Hippocampal formation (tissue), 2 donors: Measurements from ENCODE around the gene BTNL8.
"Not testable (repeated sequence)": the region's sequence is repeated elsewhere in the genome, so short reads cannot be mapped to it uniquely, and the experiment has no call there.

Experiments
- DNase-seq, 2 donors: peaks; one replicate each; lab custom pipeline; 2025; lab: John Stamatoyannopoulos, UW

The BTNL8 gene

DNA sequence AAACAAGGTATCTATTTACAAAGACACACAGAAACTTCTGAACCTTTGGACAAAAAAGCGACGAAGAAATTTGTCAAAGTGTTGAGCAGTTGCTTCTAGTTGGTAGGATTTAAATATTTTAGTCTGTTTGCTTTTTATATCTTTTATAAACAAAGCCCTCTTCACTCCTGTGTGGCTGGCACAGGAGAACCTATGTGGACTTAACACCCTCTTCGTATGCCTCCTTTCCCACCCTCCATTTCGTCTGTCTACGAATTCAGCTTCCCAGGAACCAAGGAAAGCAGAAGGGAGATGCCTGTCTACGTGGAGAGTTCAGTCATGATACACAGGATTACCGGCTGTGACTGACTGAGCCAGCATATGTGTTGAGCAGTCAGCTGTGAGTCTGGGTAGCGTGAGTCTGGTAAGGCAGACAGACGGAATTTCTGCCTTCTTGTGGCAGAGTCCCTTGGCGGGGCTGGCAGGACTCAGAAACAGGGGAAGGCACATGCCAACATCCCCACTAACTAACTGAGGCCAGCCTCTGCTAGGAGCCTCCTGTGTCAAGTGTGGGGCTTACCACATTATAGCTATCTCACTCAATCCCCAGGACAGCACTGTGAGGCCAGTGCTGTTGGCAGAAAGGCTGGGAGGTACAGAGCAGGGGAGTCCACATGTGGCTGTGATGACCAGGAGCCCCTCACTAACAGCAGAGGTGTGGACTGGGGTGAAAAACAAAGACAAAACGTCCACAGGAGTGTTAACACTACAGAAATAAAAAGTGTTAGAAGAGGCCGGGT is 24.0 kb upstream of the BTNL8 start:
- DNase-seq: no peak

DNA sequence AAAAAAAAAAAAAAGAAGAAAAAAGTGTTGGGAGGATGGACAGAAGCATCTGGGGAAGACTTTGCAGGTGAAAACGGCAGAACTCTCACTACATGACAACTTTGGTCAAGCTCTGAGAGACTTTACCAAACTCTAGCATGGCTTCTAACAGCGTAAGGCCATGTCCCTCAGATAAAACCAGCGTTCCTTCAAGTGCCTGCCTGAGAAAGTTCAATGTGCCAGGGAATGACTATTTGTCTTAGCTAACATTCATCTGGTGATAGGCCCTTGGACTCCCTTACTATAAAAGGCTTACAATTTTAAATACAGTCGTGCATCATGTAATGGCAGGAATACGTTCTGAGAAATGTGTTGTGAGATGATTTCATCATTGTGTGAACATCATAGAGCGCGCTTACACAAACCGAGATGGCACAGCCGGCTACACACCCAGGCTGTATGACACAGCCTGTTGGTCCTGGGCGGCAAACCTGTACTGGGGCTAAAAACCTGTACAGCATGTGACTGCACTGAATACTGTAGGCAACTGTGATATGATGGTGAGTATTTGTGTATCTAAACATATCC is 23.0 kb upstream of the BTNL8 start:
- no peak for DNase-seq

DNA sequence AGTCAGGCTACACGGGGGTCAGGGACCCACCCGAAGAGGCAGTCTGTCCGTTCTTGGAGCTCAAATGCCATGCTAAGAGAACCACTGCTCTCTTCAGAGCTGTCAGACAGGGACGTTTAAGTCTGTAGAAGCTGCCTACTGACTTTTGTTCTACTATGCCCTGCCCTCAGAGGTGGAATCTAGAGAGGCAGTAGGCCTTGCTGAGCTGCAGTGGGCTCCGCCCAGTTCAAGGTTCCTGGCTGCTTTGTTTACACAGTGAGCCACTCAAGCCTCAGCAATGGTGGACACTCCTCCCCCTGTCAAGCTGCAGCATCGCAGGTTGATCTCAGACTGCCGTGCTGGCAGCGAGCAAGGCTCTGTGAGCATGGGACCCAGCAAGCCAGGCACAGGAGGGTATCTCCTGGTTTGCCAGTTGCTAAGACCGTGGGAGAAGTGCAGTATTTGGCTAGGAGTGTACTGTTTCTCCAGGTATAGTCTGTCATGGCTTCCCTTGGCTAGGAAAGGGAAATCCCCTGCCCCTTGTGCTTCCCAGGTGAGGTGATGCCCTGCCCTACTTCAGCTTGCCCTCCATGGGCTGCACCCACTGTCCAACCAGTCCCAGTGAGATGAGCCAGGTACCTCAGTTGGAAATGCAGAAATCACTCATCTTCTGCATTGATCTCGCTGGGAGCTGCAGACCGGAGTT is 13.0 kb upstream of the BTNL8 start:
- DNase-seq: not testable (repeated sequence)

GRCh38 chr5:180889381-180889780 is 9.6 kb upstream of the BTNL8 start:
- DNase-seq: no peak

DNA sequence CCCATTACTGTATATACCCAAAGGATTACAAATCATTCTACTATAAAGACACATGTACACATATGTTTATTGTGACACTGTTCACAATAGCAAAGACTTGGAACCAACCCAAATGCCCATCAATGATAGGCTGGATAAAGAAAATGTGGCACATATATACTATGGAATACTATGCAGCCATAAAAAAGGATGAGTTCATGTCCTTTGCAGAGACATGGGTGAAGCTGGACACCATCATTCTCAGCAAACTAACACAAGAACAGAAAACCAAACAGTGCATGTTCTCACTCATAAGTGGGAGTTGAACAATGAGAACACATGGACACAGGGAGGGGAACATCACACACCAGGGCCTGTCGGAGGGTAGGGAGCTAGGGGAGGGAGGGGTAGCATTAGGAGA is 3.6 kb upstream of the BTNL8 start:
- not testable (repeated sequence) for DNase-seq

GRCh38 chr5:180900178-180900577 is 1.2 kb downstream of the BTNL8 start:
- no peak for DNase-seq

DNA sequence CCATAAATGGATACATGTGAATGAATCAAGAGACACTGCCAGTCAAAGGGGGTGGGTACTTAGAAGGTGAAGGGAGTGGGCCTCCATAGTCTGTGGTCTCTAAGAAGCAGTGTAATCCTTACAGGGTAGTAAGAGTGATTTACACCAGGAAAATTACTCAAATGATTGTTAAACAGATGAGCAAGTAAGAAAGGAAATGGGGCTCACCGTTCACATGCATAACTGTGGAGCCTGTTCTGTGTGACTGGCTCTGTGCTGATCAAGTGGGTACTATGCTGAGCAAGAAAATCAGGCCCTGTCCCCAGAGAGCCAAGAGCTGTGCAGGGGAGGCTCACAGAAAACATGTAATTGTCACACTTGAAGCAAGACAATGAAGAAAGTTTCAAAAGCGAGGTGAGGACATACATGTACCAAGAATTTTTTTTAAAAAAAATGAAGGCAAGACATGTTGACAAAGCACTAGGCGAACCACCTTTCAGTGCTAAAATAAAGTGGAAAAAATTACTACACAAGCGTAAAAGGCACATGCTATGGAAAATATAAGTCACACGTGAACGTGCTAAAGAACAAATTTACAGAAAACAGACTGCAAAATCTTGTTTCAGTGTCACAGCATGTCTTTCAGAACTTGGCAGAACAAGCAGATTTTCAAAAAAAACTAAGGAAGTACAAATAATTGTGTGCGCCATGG is 2.5 kb downstream of the BTNL8 start:
- no peak for DNase-seq

DNA sequence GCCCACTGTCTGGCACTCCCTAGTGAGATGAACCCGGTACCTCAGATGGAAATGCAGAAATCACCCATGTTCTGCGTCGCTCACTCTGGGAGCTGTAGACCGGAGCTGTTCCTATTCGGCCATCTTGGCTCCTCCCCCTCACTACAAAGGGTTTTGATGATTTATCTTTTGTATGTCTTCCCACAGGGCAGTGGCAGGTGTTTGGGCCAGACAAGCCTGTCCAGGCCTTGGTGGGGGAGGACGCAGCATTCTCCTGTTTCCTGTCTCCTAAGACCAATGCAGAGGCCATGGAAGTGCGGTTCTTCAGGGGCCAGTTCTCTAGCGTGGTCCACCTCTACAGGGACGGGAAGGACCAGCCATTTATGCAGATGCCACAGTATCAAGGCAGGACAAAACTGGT is 9.4 kb downstream of the BTNL8 start:
- DNase-seq: no peak

DNA sequence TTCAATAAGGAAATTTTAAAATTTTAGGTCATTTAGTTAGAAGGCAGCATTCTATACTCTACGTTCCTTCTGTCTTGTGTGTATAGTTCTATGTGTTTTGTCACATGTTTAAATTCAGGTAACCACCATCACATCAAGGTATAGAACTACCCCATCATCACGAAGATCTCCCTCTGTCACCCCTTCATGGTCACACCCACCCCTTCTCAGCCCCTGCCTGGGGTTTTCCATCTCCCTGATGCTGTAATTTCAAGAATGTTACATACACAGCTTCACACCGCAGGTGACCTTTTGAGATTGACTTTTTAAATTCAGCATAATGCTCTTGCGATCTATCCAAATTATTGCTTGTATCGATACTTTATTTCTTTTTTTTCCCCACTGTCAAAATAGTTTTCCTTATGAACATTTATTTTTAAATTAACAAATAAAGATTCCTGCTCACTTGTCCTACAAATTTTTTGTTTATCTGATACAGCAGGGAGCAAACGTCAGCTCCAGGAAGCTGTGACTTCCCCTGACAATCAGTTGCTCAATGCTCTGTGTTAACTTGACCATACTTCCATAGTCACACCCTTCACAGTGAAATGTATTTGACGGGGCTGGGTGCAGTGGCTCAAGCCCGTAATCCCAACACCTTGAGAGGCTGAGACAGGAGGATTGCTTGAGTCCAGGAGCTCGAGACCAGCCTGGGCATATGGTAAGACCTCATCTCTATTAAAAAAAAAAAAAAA is 10.2 kb downstream of the BTNL8 start:
- no peak for DNase-seq

DNA sequence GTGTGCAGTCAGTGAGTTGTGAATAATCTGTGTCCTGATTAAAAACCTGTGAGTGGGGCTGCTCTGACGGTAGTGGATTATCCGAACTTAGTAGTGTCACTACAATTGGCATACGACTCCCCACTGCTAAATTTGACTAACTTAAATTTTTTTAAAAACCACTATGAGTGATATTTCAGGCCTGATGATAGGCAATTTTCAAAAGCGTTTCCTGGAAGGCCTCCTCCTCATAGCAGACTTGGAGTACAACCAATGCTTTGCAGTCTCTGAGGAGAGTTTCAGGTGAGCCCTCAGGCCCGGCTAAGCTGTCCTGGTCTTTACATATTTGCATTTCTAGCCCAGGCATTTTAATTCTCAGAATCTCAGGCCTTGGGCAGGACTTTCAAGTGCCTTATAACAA is 10.8 kb downstream of the BTNL8 start:
- no peak for DNase-seq

GRCh38 chr5:180910182-180910581 is 11.2 kb downstream of the BTNL8 start:
- no peak for DNase-seq

DNA sequence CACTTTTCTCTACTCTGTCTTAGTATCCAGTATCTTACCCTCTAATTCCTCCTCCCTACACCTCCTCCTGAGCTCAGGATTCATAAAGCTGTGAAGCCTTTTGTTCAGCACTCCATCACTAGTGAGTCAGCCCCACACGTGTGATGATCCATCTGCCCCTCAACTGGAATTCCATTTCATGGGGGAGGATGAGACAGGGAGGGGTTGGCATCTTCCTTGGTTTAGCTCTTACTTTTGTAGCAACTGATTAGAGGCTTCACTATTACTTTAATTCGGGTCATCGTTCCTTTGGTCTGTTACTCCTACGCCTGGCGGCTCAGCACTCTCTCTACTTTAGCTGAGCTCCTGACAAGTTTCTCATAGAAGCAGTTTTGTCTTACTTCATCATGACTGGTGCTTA is 11.8 kb downstream of the BTNL8 start:
- DNase-seq: no peak

DNA sequence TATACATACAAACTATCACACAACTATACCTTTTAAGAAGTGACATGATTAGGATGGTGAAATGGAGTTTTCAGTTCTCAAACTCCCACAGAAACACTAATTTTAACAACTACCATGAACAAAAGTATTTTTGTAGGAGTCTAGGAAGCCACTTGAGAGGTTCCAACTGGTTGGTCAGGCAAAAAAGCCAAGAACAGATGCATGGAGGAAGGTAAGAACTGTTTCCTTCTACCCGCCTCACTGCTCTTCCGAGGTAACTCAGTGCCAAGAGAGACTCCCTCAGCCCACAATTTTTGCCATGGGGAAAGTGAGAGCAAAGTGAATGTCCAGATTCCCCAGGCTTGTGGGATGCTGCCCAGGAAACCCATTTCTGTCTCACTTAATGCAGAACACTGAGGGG is 15.7 kb downstream of the BTNL8 start:
- no peak for DNase-seq

DNA sequence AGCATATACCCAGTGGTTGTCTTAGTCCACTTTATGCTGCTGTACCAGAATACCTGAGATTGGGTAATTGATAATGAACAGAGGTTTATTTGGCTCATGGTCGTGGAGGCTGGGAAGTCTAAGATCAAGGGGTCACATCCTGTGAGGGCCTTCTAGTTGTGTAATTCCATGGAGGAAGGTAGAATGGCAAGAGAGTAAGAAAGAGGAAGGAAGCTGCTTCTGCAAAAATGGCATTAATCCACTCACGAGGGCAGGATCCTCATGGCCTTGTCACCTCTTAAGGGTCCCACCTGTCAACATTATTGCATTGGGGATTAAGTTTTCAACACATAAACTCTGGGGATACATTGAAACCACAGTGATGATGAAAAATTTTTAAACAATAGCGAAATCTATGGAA is 17.0 kb downstream of the BTNL8 start:
- no peak for DNase-seq

DNA sequence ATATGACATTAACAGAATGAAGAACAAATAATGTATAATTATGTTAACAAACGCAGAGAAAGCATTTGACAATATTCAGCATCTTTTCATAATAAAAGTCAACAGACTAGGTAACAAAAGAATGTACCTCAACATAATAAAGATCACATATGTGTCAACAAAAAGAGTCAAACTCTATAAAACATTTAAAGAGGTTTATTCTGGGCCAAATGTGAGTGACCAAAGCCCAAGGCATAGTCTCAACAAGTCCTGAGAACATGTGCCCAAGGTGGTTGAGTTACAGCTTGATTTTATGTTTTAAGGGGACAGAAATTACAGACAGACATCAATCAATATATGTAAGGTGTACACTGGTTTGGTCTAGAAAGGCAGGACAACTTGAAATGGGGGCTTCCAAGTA is 19.4 kb downstream of the BTNL8 start:
- no peak for DNase-seq

DNA sequence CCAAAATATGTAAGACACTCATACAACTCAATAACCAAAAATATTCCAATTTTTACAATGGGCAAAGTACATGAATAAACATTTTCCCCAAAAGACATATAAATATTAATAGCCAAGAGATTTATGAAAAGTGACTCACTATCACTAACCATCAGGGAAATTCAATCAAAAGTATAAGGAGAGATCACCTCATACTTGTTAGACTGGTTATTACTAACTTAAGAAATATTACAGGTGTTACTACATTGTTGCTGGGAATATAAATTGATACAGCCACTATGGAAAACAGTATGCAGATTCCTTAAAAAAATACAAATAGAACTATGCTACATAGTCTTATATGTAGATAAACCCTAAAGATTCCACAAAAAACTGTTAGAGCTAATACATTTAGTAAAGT is 21.8 kb downstream of the BTNL8 start:
- DNase-seq: no peak

DNA sequence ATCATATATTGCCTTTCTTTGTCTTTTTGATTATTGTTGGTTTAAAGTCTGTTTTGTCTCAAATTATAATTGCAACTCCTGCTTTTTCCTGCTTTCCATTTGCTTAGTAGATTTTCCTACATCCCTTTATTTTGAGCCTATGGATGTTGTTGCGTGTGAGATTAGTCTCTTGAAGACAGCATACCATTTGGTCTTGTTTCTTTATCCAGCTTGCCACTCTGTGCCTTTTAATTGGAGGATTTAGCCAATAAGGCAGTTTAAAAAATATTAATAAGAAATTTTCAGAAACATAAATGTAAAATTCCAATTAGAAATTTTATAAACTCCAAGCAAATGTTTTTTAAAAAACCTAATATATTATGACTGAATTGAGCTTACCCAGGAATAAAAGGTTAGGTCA is 24.0 kb downstream of the BTNL8 start:
- DNase-seq: no peak

DNA sequence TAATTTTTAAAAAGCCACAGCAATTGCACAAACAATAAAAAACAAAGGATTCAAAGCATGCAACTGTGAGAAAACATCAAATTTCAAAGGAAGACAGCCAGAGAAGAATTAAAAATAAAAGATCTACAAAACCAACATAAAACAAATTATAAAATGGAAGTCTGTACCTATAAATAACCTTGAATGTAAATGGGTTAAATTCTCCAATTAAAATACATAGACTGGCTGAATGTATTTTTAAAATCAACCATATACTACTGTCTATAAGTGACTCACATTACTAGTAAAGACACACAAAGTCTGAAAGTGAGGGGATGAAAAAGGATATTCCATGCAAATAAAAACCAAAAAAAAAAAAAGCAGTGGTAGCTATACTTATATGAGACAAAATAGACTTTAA is 33.7 kb downstream of the BTNL8 start:
- DNase-seq: no peak

DNA sequence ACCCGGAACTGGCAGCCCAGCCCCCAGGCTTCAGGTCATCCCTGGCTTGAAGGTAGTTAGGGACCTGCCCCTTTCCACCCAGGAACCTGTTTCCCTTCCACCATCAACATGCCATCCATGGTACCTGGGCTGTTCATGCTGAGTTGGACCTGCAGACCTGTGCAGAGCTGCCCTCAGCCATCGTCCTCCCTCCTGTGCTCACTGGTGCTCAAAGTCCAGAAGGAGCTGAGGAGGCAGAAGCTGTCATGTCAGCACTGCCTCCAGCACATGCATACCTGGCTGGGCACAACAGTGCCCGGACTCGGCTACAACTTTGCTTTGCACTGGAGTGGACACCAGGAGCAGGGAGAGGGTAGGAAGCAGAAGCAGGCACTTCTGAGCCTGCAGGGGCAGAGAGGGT is 36.2 kb downstream of the BTNL8 start:
- DNase-seq: no peak

- DNase-seq: no peak
Observed at GRCh38 chr5:180938294-180938693, 39.3 kb downstream of the BTNL8 start.

DNA sequence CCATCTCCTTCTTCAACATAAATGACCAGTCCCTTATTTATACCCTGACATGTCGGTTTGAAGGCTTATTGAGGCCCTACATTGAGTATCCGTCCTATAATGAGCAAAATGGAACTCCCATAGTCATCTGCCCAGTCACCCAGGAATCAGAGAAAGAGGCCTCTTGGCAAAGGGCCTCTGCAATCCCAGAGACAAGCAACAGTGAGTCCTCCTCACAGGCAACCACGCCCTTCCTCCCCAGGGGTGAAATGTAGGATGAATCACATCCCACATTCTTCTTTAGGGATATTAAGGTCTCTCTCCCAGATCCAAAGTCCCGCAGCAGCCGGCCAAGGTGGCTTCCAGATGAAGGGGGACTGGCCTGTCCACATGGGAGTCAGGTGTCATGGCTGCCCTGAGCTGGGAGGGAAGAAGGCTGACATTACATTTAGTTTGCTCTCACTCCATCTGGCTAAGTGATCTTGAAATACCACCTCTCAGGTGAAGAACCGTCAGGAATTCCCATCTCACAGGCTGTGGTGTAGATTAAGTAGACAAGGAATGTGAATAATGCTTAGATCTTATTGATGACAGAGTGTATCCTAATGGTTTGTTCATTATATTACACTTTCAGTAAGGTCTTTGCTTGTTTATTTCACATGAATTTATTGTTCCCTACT is 51.5 kb downstream of the BTNL8 start:
- no peak for DNase-seq

- DNase-seq: no peak
Observed at GRCh38 chr5:180959661-180960060, 60.7 kb downstream of the BTNL8 start.
